ENCODE measurements around the gene GRB7. TPM values are rescaled to one million over a fixed set of nuclear protein-coding genes. Genes with fewer than 3 reads are reported as not detected.
A peak's percentile ranks its signal among the peaks of the same experiment; 100 is the strongest.

The GRB7 gene
- total and polyA plus RNA-seq, 9 of the 15 experiments (the other 6 are each of a cell fraction or from before 2014, with no cell fraction given): 0.04 to 6.2 (median 2.2) TPM

- TF ChIP-seq NR2C1 (IDR thresholded peaks at IDR 0.05) (no peak), NR2C1 (tag; IDR thresholded peaks at IDR 0.05) (peak; percentile 38; the same call in 1 of the 2 replicates), SMAD4 (CRISPR knock-in tag; conservative IDR thresholded peaks at IDR 0.05) (peak; percentile 85), LEF1 (IDR thresholded peaks at IDR 0.05) (no peak), RBM25 (IDR thresholded peaks at IDR 0.05; ENCODE audit: low read depth, low read length, severe bottlenecking) (peak; percentile 51), HMGN3 (IDR thresholded peaks at IDR 0.05; ENCODE audit: borderline replicate concordance, extremely low read depth, insufficient read length, low read depth, low read length) (peak; percentile 82), SRF (CRISPR knock-in tag; IDR thresholded peaks at IDR 0.05) (peak in 1 of 2 experiments; percentile 60; a peak in 1 of 4 replicates), ETV5 (CRISPR knock-in tag; IDR thresholded peaks at IDR 0.05; ENCODE audit: low read depth) (peak; percentile 36; the same call in 1 of the 2 replicates), ZNF639 (CRISPR knock-in tag; conservative IDR thresholded peaks at IDR 0.05 in 1 of 2, IDR thresholded peaks at IDR 0.05 in 1 of 2) (peak in 1 of 2 experiments; percentile 90; a peak in 2 of 4 replicates), PRMT5 (CRISPR knock-in tag; IDR thresholded peaks at IDR 0.05) (no peak), ZNF699 (CRISPR knock-in tag; IDR thresholded peaks at IDR 0.05; ENCODE audit: insufficient replicate concordance) (no peak), ZBTB7A (IDR thresholded peaks at IDR 0.05; ENCODE audit: borderline replicate concordance, control insufficient read depth, low read depth, low read length) (peak; percentile 80), TBP (optimal IDR thresholded peaks at IDR 0.05; ENCODE audit: low read depth, low read length) (peak; percentile 51), NEUROD1 (IDR thresholded peaks at IDR 0.05; ENCODE audit: borderline replicate concordance, low read depth, low read length, partially characterized antibody) (peak; percentile 8), CBFA2T3 (IDR thresholded peaks at IDR 0.05) (0 out of 2 replicates have a peak, but pooled peaks have one; percentile 18), GATAD2B (IDR thresholded peaks at IDR 0.05; ENCODE audit: borderline replicate concordance) (no peak; the same call in 1 of the 2 replicates), RNF2 (IDR thresholded peaks at IDR 0.05) (0 out of 2 replicates have a peak, but pooled peaks have one; percentile 37), TFAM (CRISPR knock-in tag; conservative IDR thresholded peaks at IDR 0.05) (no peak), POLR2A (conservative IDR thresholded peaks at IDR 0.05) (peak; percentile 66), NRF1 (conservative IDR thresholded peaks at IDR 0.05 in 1 of 2, IDR thresholded peaks at IDR 0.05 in 1 of 2) (peak; percentile 85 to 86), GABPA (tag; conservative IDR thresholded peaks at IDR 0.05; ENCODE audit: low read depth) (peak; percentile 79), CTBP1 (IDR thresholded peaks at IDR 0.05; ENCODE audit: borderline replicate concordance) (peak; percentile 78), FOXK2 (conservative IDR thresholded peaks at IDR 0.05 in 1 of 2, IDR thresholded peaks at IDR 0.05 in 1 of 2; ENCODE audit: low read depth in 2 of 2) (0 out of 4 replicates have a peak, but pooled peaks of 1 of the 2 experiments have one; percentile 1)
- TF ChIP-seq, protein P1, sequence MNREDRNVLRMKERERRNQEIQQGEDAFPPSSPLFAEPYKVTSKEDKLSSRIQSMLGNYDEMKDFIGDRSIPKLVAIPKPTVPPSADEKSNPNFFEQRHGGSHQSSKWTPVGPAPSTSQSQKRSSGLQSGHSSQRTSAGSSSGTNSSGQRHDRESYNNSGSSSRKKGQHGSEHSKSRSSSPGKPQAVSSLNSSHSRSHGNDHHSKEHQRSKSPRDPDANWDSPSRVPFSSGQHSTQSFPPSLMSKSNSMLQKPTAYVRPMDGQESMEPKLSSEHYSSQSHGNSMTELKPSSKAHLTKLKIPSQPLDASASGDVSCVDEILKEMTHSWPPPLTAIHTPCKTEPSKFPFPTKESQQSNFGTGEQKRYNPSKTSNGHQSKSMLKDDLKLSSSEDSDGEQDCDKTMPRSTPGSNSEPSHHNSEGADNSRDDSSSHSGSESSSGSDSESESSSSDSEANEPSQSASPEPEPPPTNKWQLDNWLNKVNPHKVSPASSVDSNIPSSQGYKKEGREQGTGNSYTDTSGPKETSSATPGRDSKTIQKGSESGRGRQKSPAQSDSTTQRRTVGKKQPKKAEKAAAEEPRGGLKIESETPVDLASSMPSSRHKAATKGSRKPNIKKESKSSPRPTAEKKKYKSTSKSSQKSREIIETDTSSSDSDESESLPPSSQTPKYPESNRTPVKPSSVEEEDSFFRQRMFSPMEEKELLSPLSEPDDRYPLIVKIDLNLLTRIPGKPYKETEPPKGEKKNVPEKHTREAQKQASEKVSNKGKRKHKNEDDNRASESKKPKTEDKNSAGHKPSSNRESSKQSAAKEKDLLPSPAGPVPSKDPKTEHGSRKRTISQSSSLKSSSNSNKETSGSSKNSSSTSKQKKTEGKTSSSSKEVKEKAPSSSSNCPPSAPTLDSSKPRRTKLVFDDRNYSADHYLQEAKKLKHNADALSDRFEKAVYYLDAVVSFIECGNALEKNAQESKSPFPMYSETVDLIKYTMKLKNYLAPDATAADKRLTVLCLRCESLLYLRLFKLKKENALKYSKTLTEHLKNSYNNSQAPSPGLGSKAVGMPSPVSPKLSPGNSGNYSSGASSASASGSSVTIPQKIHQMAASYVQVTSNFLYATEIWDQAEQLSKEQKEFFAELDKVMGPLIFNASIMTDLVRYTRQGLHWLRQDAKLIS (CRISPR knock-in tag; IDR thresholded peaks at IDR 0.05): peak; percentile 54; the same call in 1 of the 2 replicates
Measured at GRCh38 chr17:39754161-39754957, 16.6 kb downstream of the GRB7 start (continued).

Data from K562 (cell line).